SHP77 treated with DMSO at 0.1 percent for 48 hours (cell line): ENCODE results near the gene BMP2.

Experiments
- DNase-seq: peaks from one replicate; lab custom pipeline; 2025; lab: John Stamatoyannopoulos, UW

Gene BMP2

DNA sequence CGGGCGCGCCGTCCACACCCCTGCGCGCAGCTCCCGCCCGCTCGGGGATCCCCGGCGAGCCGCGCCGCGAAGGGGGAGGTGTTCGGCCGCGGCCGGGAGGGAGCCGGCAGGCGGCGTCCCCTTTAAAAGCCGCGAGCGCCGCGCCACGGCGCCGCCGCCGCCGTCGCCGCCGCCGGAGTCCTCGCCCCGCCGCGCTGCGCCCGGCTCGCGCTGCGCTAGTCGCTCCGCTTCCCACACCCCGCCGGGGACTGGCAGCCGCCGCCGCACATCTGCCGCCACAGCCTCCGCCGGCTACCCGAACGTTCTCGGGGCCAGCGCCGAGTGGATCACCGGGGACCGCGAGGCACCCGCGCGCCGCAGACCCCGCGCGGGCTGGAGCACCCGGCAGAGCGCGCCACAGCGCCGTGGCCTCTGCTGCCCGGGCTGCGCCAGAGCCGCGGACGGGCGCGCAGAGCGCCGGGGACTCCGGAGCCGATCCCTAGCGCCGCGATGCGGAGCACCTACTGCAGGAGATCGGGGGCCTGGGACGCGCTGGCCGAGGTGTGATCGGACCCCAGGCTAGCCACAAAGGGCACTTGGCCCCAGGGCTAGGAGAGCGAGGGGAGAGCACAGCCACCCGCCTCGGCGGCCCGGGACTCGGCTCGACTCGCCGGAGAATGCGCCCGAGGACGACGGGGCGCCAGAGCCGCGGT is at the start of gene BMP2:
Gene BMP2, plus strand, starts transcription at position 151 of the 692 bp plus-strand sequence. CDS start 2,441 bp downstream, outside the sequence.
- DNase-seq, result no peak

DNA sequence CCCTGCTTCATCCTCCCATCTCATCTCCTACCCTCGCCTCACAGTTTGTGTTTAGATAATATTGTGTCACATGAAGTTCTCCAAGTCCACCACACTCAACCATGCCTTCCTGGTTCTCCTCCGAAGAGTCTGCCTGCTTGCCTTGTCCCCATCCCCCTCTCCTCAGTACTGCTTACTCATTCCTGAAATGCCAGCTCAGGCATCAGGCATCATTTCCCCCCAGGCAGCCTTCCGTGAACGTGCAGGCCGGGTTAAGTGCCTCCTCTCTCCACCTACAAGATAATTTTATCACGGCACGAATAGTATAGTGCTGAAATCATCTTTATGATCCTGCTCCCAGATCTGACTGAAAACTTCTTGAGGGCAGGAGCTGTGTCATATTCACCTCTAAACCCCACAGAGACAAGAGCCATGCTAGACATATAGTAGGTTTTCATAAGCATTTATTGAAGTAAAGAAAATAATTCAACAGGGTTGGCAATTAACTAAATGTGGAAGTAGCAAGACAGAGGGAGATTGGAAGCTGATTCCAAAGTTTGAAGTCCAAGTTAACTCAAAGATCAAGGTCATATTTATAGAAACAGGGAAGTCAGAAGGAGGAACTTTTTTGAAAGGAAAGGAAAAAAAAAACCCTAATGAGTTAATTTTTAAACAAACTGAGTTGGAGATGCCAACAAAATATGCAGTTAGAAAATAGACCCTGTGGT is 48.7 kb upstream of the BMP2 start:
- DNase-seq, result no peak

DNA sequence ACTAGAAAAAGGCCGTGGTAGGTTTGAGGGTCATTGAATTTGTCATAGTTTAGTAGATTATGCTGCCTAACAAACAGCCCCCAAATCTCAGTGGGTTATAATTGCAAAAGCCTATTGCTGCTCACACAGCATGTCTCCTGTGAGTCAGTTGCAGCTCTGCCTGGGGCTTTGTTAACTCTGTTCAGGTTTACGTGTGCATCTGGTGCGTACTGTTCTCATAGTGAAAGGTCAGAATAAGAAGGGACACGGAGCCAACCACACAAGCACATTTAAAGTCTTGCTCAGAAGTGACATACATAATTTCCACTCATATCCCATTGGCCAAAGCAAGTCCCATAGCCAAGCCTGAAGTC is 48.1 kb upstream of the BMP2 start:
- no peak for DNase-seq

DNA sequence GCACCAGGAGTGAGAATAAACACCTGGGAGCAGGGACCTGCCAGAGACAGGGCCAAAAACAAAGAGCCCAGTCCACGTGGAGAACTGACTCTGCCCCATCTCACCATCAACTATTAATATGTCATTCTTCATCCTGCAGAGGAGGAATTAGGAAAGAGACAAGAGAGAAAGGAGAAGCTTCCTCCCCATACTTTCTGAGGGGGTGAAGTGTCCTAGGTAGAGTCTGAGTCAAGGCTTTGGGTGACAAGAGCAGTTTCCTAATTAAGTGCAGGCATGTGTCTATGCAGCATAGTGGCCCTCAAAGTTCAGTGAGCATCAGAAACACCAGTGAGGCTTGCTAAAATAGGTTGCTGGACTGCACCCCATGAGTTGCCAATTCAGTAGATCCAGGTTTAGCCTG is 40.7 kb upstream of the BMP2 start:
- DNase-seq, result no peak

DNA sequence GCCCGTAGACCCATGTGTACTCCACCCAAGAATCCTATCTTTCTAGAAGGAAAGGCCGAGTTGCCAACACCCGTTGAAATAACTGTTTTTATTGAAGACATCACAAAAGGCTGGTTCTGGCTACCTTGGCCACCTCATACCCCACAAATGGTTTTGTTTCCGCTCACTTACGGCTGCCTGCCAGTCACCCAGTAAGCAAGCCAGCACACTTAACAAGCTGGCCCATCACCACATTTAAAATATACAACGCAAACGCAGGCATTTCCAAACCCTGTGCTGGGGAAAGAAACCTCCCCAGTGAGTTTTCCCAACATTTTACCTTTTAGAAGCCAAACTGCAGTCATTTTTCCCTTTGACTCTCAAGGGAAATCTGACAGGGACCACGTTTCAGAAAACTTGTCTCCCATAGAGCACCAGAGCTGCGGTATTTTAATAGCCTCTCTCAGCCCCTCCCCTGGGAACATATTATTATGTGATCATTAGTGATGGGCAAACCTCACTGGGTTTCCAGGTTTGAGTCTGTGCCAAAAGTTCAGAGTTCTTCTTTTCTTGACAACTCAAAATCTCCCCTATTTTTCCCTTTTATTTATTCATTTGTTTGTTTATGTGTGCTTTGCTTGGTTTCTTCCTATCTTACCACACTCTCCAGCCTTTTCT is 36.7 kb upstream of the BMP2 start:
- no peak for DNase-seq

DNA sequence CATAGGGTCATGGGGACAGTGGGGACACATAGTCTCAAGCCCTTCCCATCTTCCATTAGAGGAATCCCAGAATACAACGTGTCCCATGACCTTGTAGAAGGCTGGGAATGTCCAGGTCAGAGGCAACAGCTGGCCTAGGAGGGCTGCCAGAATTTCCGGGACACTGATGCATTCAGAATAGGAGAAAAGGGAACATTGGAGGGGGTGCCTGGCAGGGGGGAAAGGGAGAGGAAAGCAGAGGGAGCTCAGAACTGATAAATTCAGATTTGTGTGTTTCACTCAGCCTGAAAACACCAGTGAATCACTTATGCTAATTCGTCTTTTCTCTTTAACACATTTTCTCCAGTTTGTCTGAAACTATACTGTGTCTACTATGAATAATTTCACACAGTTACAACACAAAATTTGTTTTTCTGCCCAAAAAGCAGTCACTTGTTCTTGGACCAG is 35.5 kb upstream of the BMP2 start:
- DNase-seq, result no peak

DNA sequence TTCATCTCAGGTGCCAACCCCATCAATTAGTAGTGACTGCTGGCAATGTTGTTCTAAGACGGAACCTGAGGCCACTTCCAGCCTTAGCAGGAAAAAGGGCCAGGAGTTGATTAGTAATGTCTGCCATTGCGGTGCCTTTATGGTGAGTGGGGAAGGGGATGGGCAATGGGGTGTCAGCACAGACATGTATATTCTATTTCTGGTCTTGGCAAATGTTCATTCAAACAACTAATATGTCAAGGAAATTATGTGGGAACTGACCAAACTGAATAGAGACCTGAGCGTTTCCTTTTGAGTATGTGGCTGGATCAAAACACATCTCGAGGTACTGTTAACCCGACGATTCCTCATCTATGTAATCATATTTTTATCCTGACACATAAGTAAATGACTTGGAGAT is 34.6 kb upstream of the BMP2 start:
- DNase-seq, result no peak

DNA sequence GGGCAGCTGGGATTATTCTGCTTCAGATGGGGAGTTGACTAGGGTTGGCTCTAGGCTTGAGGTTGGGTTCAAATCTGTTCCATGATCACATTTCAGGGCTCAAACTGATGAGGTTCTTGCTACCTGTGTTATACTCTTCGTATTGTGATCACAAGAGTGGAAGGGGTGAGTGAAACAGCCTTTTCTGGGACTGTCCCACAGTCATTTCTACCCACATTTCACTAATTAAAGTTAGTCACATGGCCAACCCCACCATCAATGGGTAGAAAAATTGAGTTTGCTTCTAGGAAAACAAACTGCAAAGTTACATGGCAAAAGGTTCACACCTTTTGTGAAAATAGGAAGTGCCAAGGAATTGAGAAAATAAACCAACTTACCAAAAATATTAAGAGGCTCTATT is 33.5 kb upstream of the BMP2 start:
- no peak for DNase-seq

DNA sequence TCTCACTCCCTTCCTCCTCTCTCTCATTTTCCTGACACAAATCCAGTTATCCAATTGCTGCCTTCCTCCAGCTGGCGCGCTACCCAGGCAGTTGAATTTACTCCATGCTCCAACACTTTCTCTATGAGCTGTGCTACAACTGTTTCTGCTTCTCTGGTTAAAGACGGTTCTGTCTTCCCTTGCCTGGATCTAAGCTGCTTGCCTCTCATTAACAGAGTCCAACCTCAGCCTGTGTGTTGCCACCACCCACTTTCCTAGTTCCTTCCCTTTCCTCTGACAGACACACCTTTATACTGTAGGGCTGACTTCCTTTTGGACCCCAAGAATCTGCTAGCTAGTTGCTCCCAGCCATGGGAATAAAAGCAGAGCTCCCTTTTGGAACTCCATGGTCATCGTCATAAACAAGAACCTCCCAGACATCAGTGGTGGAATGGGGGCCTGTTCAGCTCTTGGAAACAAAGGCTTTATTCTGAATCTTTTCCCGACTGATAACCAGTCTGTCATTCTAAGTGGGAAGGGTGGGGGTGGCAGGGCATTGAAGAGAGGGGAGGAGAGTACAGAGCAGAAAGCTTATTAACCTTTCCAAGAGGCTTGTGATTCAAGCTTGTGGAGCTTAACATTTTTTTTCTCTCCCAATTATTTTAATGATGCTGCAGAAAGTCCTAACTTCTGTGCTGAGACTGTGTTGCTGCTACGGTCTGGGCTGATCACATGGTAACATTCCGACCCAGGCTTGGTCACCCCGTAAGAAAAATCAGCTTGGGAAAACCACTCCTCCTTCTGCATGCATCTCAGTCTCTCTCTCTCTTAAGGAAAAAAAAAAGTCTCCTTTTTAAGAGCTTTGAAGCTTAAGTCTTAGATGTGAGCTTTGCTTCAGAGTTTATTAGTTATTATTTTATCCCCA is 31.3 kb upstream of the BMP2 start:
- DNase-seq, result no peak

DNA sequence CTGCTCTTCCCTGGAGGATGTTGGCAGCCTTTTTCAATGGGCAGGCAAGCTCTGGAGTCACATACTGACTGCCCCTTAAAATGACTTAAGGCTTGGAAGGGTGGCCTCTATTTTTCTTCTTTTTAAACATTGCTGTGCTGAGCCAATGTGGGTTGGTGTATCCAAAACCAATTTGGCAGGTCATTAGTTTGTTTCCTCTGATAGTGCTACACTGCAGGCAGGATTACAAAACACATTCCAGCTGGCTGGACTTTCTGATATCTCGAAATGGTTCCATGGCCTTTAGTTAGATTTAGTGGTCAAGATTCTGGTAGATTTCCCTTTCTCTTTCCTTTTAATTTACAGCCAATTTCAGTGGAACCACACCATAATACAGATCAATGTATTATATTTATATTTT is 28.1 kb upstream of the BMP2 start:
- no peak for DNase-seq

DNA sequence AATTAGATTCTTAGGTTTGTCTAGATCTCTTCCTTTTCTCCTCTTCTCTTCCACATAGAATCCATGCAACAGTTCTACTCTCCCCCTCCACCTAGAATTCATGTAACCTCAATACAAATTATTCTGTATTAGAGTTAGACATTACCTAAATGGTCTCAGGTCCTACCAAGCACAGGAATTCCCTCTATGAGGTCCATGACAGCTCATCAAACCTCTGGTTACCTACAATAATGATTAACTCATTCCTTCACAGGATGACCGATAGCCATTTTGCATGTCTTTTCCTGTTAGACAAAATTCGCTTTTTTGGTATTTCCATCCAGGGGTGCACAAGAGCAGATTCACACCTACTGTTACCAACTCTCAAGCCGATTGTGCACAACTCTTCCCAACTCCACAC is 27.4 kb upstream of the BMP2 start:
- DNase-seq, result no peak

DNA sequence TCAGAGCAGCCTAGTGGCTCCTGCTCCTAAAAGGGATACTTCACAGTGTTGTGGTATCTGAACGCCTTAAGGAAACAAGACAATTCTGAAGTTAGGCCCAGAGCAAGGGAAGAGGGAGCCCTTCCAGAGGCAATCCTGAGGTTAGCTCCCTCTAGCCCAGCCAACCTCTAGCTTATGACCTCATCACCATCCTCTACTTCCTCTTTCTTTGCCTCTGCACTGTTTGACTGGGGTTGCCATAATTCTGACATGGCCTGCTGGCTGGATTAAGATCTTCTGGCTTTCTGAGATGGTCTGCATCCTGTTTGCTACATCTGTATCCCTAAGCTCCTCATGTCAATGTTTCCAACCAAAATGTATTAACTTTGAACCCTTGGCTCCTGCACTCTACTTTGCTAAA is 23.3 kb upstream of the BMP2 start:
- DNase-seq, result no peak

DNA sequence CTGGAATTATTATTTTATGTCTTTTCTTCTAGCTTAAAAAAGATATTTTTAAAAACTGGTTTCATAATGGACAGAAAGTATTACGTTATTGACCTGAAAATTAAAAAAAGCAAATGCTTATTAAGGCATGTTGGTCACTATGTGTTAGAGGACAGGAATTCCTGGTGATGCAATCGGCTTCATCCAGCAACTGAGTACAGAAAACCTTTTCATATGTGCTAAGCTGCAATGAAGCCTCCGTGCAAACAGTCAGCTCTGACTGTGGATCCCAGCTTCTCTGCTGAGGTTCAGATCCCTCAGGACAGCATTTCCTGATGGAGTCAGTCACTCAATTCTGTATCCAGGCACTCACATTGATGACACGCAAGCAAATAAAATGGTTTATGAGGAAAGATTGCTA is 22.7 kb upstream of the BMP2 start:
- DNase-seq, result no peak

DNA sequence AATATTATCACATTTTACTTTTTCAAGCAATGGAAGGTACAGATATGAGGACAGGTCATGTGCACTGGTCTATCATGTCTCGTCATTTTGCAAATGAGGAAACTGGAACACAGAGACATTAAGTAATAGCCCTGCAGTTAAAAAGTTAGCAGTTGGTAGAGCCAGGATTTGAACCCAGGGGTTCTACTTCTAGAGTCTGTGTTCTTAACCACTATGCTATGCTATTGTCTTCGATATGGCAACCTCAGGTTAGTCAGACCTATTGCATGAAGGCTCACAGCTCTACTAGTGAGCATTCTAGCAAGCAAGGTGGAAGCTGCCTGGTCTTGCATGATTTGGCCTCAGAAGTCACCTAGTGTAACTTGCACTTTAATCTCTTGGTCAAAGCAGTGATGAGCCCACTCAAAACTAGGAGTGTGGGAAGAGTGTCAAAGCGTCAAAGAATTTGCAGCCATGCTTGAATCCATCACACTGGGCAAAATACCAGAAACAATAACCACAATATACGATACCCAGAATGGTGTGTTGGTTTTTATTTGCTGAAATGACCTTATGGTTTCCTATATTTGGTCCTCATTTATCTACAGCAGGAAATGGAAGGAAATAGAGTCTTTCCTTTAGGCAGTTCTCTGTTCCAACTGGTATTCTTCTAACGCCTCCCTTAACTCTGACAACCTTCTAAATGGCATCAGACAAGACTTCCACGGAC is 20.4 kb upstream of the BMP2 start:
- DNase-seq, result no peak

DNA sequence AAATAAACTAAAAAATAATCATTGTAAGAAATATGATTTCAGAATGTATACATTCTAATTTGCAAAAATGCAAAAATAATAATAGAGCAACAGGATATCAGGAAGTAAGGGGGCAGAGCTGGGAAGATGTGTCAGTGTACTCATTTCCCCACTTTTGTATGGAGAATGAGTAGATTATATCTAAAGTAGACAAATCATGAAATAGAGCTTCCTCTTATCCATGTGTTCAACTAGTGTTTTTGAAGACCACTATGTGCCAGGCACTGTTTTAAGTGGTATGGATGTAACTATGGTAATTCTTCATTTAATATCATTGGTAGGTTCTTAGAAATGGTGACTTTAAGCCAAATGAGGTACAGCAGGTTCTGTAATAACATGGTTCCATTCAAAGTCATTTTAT is 17.0 kb upstream of the BMP2 start:
- DNase-seq, result no peak

DNA sequence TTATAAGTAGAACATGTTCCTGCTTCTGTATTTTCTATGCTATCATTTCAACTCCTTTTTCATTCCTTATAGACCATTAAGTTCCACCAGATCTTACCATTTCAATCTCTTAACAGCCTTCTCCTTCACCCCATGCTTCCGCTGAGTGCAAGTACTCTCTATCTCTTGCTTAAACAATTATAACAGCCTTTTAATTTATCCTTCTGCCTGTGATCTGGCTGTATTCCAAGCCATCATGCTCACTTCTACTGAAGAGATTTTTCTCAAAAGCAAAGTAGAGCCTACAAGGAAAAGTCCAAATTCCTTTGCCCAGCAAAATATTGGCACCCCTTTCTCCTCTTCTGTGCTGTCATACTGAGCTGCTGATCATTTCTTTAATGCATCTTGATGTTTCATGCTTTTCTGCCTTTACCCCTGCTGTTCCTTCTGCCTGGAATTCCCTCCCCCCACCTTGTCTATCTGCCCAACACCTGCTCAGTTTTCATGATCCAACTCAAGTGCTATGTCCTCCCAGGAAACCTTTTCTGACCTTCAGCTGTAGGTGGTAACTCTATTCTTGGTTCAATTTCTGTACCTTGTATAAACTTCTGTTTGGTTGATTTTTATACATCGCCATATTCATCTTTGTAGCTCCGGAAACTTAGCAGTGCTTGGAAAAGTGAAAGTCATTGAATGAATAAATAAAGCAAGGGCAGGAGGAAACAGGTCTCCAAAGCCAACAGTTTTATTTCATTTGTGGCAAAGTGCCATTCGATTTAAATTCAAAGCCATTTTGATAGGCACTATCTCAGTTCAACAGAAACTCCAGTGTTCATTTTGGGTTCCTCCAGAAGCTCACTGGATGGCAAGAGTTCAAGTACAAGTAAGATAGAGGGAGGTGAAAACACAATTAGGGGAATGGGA is 10.5 kb upstream of the BMP2 start:
- DNase-seq, result peak; percentile 80

DNA sequence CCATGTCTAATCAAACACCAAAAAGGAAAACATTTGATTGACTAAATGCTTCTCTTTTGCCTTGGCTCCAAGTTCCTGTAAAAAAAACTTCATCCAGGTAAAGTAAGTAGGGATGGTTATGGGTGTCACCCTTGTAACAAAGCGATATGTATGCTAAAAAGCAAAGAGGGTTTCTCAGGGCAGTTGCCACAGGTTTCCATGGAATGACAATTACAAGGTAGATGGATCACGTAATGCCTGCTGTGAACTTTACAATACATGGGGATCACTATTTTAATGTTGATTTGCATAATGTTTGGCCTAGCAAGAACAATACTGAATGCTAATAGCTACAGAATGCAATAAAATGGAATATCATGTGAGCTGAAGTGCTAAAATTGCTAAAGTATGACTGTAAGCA is 2.9 kb upstream of the BMP2 start:
- DNase-seq, result no peak

DNA sequence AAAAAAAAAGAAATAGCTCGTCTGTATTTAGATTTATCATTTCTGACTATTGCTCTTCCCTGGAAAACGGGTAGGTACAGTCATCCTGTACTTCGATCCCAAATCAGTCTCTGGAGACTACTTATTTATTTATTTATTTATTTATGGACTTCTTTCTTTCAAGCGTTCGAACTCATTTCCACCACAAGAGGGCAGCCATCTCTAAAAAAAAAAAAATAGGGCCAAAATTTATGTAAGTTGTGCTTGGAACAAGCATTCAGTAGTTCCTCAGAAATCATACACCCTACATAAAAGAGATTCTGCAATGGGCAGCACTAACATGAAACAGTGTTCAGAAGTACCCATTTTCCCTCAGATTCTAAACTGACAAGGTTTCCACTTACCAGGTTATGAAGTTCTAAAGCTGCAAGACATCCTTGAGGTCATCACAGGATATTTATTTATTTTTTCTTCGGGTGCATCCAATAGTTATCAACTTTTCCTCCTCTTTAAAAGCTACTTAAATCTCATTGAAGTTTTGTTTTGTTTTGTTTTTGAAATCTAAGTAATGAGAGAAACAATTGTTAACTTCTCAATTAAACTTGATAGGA is 1.9 kb upstream of the BMP2 start:
- peak; percentile 73 for DNase-seq

DNA sequence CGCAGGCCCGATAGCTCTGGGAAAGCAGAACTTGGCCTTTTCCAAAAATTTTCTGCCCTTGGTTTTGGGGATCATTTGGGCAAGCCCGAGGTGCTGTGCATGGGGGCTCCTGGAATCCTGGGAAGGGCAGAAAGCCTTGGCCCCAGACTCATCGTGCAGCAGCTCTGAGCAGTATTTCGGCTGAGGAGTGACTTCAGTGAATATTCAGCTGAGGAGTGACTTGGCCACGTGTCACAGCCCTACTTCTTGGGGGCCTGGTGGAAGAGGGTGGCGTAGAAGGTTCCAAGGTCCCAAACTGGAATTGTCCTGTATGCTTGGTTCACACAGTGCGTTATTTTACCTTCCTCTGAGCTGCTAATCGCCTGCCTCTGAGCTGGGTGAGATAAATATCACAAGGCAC is 1.1 kb upstream of the BMP2 start:
- no peak for DNase-seq

DNA sequence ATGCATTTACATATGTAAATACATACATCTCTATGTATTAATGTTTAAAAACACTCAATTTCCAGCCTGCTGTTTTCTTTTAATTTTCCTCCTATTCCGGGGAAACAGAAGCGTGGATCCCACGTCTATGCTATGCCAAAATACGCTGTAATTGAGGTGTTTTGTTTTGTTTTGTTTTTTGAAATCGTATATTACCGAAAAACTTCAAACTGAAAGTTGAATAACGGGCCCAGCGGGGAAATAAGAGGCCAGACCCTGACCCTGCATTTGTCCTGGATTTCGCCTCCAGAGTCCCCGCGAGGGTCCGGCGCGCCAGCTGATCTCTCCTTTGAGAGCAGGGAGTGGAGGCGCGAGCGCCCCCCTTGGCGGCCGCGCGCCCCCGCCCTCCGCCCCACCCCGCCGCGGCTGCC is 355 bp upstream of the BMP2 start:
- DNase-seq, result peak; percentile 58
